IMR-90 (cell line): ENCODE data around the gene OR9A2.
"Not testable (repeated sequence)": the region's sequence is repeated elsewhere in the genome, so short reads cannot be mapped to it uniquely, and the experiment has no call there.

Experiments
- CEBPB ChIP-seq: IDR thresholded peaks from 2 replicates; pipeline ENCODE4 v1.6.1; 2012; ENCODE audit warnings: low read depth, low read length, improper control_type of control experiment
- POLR2A ChIP-seq: IDR thresholded peaks from 2 replicates; pipeline ENCODE4 v1.6.1; 2012; ENCODE audit warnings: mild to moderate bottlenecking, low read depth, low read length
- RCOR1 ChIP-seq: IDR thresholded peaks from 2 replicates; pipeline ENCODE4 v1.6.1; 2012; ENCODE audit warnings: mild to moderate bottlenecking, low read length, improper control_type of control experiment; ENCODE audit not compliant: insufficient replicate concordance
- SMC3 ChIP-seq: fragments of 150-350 bp; IDR thresholded peaks from 2 replicates; pipeline ENCODE4 v1.6.1; 2016; ENCODE audit warnings: low read depth, mild to moderate bottlenecking, antibody characterized with exemption, low read length, moderate library complexity
- TF ChIP-seq, protein P1 (sequence below): conservative IDR thresholded peaks from 2 replicates; pipeline ENCODE4 v1.5.1; 2012; ENCODE audit warnings: mild to moderate bottlenecking, low read depth, low read length, improper control_type of control experiment
- TF ChIP-seq, protein P2 (sequence below): fragments of 150-350 bp; IDR thresholded peaks from 2 replicates; pipeline ENCODE4 v1.6.1; 2016; ENCODE audit warnings: low read depth, mild to moderate bottlenecking, low read length, moderate library complexity, borderline replicate concordance

DNA sequence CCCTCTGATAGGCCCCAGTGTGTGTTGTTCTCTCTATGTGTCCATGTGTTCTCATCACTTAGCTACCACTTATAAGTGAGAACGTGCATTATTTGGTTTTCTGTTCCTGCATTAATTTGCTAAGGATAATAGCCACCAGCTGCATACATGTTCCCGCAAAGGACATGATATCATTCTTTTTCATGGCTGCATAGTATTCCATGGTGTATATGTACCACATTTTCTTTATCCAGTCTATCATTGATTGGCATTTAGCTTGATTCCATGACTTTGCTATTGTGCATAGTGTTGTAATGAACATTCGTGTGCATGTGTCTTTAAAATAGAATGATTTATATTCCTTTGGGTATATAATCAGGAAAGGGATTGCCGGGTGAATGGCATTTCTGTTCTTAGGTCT, 48.5 kb downstream of the OR9A2 start:
- TF ChIP-seq, protein P1, sequence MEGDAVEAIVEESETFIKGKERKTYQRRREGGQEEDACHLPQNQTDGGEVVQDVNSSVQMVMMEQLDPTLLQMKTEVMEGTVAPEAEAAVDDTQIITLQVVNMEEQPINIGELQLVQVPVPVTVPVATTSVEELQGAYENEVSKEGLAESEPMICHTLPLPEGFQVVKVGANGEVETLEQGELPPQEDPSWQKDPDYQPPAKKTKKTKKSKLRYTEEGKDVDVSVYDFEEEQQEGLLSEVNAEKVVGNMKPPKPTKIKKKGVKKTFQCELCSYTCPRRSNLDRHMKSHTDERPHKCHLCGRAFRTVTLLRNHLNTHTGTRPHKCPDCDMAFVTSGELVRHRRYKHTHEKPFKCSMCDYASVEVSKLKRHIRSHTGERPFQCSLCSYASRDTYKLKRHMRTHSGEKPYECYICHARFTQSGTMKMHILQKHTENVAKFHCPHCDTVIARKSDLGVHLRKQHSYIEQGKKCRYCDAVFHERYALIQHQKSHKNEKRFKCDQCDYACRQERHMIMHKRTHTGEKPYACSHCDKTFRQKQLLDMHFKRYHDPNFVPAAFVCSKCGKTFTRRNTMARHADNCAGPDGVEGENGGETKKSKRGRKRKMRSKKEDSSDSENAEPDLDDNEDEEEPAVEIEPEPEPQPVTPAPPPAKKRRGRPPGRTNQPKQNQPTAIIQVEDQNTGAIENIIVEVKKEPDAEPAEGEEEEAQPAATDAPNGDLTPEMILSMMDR, result not testable (repeated sequence)
- TF ChIP-seq POLR2A, SMC3, RCOR1, CEBPB: not testable (repeated sequence)
- TF ChIP-seq, protein P2, sequence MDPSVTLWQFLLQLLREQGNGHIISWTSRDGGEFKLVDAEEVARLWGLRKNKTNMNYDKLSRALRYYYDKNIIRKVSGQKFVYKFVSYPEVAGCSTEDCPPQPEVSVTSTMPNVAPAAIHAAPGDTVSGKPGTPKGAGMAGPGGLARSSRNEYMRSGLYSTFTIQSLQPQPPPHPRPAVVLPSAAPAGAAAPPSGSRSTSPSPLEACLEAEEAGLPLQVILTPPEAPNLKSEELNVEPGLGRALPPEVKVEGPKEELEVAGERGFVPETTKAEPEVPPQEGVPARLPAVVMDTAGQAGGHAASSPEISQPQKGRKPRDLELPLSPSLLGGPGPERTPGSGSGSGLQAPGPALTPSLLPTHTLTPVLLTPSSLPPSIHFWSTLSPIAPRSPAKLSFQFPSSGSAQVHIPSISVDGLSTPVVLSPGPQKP, result not testable (repeated sequence)
